GM10248 (cell line): ENCODE data around the gene TEX26.

Experiments used
- CTCF ChIA-PET: fragments of 300-600 bp; sonication (Branson Sonifier 250); formaldehyde crosslinking; extraction: SDS; loops from one replicate; lab custom pipeline; 2021; ENCODE audit warnings: antibody characterized with exemption; lab: Yijun Ruan, JAX
- POLR2A ChIA-PET: fragments of 350-650 bp; sonication (Branson Sonifier 250); formaldehyde crosslinking; extraction: SDS; loops from one replicate; lab custom pipeline; 2020; ENCODE audit warnings: antibody characterized with exemption; lab: Yijun Ruan, JAX
- DNase-seq: peaks from one replicate; pipeline ENCODE4 v3.0.0; 2012; ENCODE audit errors: extremely low spot score
- TF ChIP-seq, protein P1 (sequence below): IDR thresholded peaks from 2 replicates; pipeline ENCODE4 v1.5.1; 2012; ENCODE audit warnings: mild to moderate bottlenecking, low read depth; ENCODE audit errors: extremely low read depth, missing control alignments, control extremely low read depth

TEX26 gene

GRCh38 chr13:31022288-31022895, 89.9 kb downstream of the TEX26 start:
- TF ChIP-seq, protein P1, sequence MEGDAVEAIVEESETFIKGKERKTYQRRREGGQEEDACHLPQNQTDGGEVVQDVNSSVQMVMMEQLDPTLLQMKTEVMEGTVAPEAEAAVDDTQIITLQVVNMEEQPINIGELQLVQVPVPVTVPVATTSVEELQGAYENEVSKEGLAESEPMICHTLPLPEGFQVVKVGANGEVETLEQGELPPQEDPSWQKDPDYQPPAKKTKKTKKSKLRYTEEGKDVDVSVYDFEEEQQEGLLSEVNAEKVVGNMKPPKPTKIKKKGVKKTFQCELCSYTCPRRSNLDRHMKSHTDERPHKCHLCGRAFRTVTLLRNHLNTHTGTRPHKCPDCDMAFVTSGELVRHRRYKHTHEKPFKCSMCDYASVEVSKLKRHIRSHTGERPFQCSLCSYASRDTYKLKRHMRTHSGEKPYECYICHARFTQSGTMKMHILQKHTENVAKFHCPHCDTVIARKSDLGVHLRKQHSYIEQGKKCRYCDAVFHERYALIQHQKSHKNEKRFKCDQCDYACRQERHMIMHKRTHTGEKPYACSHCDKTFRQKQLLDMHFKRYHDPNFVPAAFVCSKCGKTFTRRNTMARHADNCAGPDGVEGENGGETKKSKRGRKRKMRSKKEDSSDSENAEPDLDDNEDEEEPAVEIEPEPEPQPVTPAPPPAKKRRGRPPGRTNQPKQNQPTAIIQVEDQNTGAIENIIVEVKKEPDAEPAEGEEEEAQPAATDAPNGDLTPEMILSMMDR: no peak
- CTCF ChIA-PET: interaction anchor here (0.8 to 3.2 kb wide), 3 partner anchors 22 to 43 kb away, joined by 3 to 14 read pairs (median 3); no protein-coding TSS in a partner anchor
- DNase-seq: no peak
- POLR2A ChIA-PET: no interaction called here

- ChIA-PET CTCF (interaction anchor here (0.8 to 3.2 kb wide), 2 partner anchors 22 to 44 kb away, joined by 3 to 14 read pairs; no protein-coding TSS in a partner anchor), POLR2A (no interaction called here)
- TF ChIP-seq, protein P1: no peak
- DNase-seq: no peak
These were observed 90.6 kb downstream of the TEX26 start for GRCh38 chr13:31022928-31023530.
